Ovary (tissue), 9 donors: Measurements from ENCODE around the gene SORBS1. TPM values are rescaled to one million over a fixed set of nuclear protein-coding genes. Genes with fewer than 3 reads are reported as not detected.
"Not testable (repeated sequence)": the region's sequence is repeated elsewhere in the genome, so short reads cannot be mapped to it uniquely, and the experiment has no call there.

Experiments
- DNase-seq, 5 donors: peaks; one replicate each; pipeline ENCODE4 v3.0.0-alpha.2; 2019 to 2020
- H3K27ac ChIP-seq, 2 donors: fragments of 200-600 bp; one replicate each; pipeline versions ENCODE4 v1.5.1 to v1.8.0; 2019 to 2022
- H3K27me3 ChIP-seq: fragments of 200-600 bp; one replicate; pipeline ENCODE4 v1.8.0; 2022
- H3K36me3 ChIP-seq: fragments of 200-600 bp; sonication (generic); one replicate; pipeline ENCODE4 v1.5.1; 2019
- H3K4me1 ChIP-seq: one replicate; pipeline ENCODE4 v1.8.1; 2013; ENCODE audit warnings: mild to moderate bottlenecking, moderate library complexity; ENCODE audit not compliant: insufficient read depth
- H3K4me3 ChIP-seq: fragments of 200-600 bp; sonication (generic); one replicate; pipeline ENCODE4 v1.5.1; 2017
- H3K9me3 ChIP-seq, 2 donors: fragments of 200-600 bp in 1 of 2; sonication (generic) in 1 of 2; one replicate each; pipeline versions ENCODE4 v1.5.1 to v1.8.1; 2013 to 2019; ENCODE audit warnings: mild to moderate bottlenecking in 1 of 2, moderate library complexity in 1 of 2
- CTCF ChIP-seq, 3 donors: fragments of 450-650 bp in 2 of 3; fragments of 200-600 bp in 1 of 3; IDR thresholded peaks; one replicate each; pipeline versions ENCODE4 v1.5.1 to v1.8.0; 2016 to 2022; ENCODE audit warnings: antibody characterized with exemption in 3 of 3, mild to moderate bottlenecking in 1 of 3
- EP300 ChIP-seq: sonication (generic); formaldehyde crosslinking; IDR thresholded peaks from one replicate; pipeline ENCODE4 v1.6.1; 2017; ENCODE audit warnings: antibody characterized with exemption
- POLR2A ChIP-seq: fragments of 450-650 bp; IDR thresholded peaks from one replicate; pipeline ENCODE4 v1.6.1; 2017; ENCODE audit warnings: antibody characterized with exemption, mild to moderate bottlenecking, moderate library complexity
- WGBS, 3 donors: extraction: QIAGEN DNeasy Blood & Tissue Kit in 1 of 3; methylation state at CpG; one replicate each; pipeline versions ENCODE4 v1.1.5 to v1.1.7; 2013 to 2017; 5-methylcytosine and 5-hydroxymethylcytosine counted together
- intact Hi-C, 4 donors: fragments of 100-400 bp; cut with DNase I; formaldehyde crosslinking; loops; one replicate each; pipeline versions ENCODE4 v1.11.0 to v1.15.1; 2022 to 2023
- polyA plus RNA-seq, 2 donors: library from polyadenylated mRNA; stranded (reverse); fragments of 200-250 nt in 1 of 2; fragments of 350-450 nt in 1 of 2; fragmentation: Illumina TruSeq in 1 of 2; extraction: RNeasy Lipid Tissue Mini Kit (QIAGEN cat#74804) in 1 of 2; gene quantifications; one replicate each; pipeline ENCODE4 v1.2.3, GENCODE V29; 2013 to 2014
- total RNA-seq, 7 donors: library from RNA; depleted of rRNA in 2 of 7; stranded (reverse); fragments of >200 nt in 2 of 7; fragmentation: NEBNext Ultra II Directional in 3 of 7; extraction: Animal tissue kit (Norgen Biotek cat#: 25700) in 3 of 7; gene quantifications; one replicate each; pipeline versions ENCODE4 v1.1.0 to v1.2.4, GENCODE V29; 2016 to 2023
- donor health status: DM: no; HTN: no; CAD: no; lungs with moderate emphysema.
- donor health status: DM: no; HTN: no; CAD: no.
- donor health status: Bipolar disorder and iron deficiency.
- donor health status: DM: yes; HTN: yes; CAD: no.
- donor health status: DM: no; HTN: no; CAD: no.
- donor health status: DM: yes; HTN: yes; CAD: no.

SORBS1 gene
- total and polyA plus RNA-seq, 9 donors = 10.7 to 156 (median 20.0) TPM

- Histone ChIP-seq H3K9me3 (no peaks in the 10 kb centered on the region), H3K4me1 (peaks cover 3% of the 10 kb centered on the region), H3K27ac (no peak overlapping the region), H3K4me3 (no peak overlapping the region), H3K36me3 (no peaks in the 10 kb centered on the region), H3K27me3 (no peaks in the 10 kb centered on the region)
- intact Hi-C loops = no loop called here
- no peak for DNase-seq
- TF ChIP-seq CTCF (IDR thresholded peaks at IDR 0.05) = no peak
- TF ChIP-seq POLR2A = no peak
- TF ChIP-seq EP300 = no peak
- WGBS, 3 donors = 93 to 96% (median 95%) methylated on average over 13 of the region's 13 CpGs
These were observed 88.7 kb downstream of the SORBS1 start for GRCh38 chr10:95472304-95473088.

- DNase-seq = no peak
- H3K4me1 ChIP-seq = peaks cover 3% of the 10 kb centered on the region
- no peaks in the 10 kb centered on the region for H3K9me3 ChIP-seq
- 83 to 91% (median 89%) methylated on average over 5 of the region's 5 CpGs for WGBS, 3 donors
- intact Hi-C loops = no loop called here
- no peak overlapping the region for H3K4me3 ChIP-seq
- H3K36me3 ChIP-seq = no peaks in the 10 kb centered on the region
- H3K27me3 ChIP-seq = no peaks in the 10 kb centered on the region
- no peak for TF ChIP-seq CTCF (IDR thresholded peaks at IDR 0.05)
- H3K27ac ChIP-seq = no peak overlapping the region
These were observed 91.5 kb downstream of the SORBS1 start for GRCh38 chr10:95469676-95470075.

- 41 to 81% (median 69%) methylated on average over 3 of the region's 3 CpGs for WGBS, 3 donors
- H3K4me1 ChIP-seq = peaks cover 2% of the 10 kb centered on the region
- intact Hi-C loops = no loop called here
These were observed 91.9 kb downstream of the SORBS1 start for GRCh38 chr10:95469251-95469650.

GRCh38 chr10:95467642-95468041 lies 93.5 kb downstream of the SORBS1 start:
- H3K27ac ChIP-seq, H3K27me3 ChIP-seq, H3K36me3 ChIP-seq, DNase-seq, H3K9me3 ChIP-seq, H3K4me1 ChIP-seq, intact Hi-C loops, H3K4me3 ChIP-seq: not testable (repeated sequence)
- WGBS, 3 donors = 95 to 97% (median 96%) methylated on average over 5 of the region's 5 CpGs

More at GRCh38 chr10:95469251-95469650, 91.9 kb downstream of the SORBS1 start:
- Histone ChIP-seq H3K4me3 (no peak overlapping the region), H3K27me3 (no peaks in the 10 kb centered on the region), H3K27ac (no peak overlapping the region), H3K36me3 (no peaks in the 10 kb centered on the region), H3K9me3 (no peaks in the 10 kb centered on the region)
- no peak for DNase-seq
- no peak for TF ChIP-seq POLR2A
- no peak for TF ChIP-seq CTCF (IDR thresholded peaks at IDR 0.05)
- peak; percentile 9 for TF ChIP-seq EP300

GRCh38 chr10:95467162-95467599 lies 94.0 kb downstream of the SORBS1 start:
- Histone ChIP-seq H3K4me1 (no peaks in the 10 kb centered on the region), H3K27me3 (no peaks in the 10 kb centered on the region), H3K27ac (no peak overlapping the region), H3K36me3 (no peaks in the 10 kb centered on the region), H3K9me3 (no peaks in the 10 kb centered on the region), H3K4me3 (no peak overlapping the region)
- WGBS, 3 donors = 29 to 36% (median 34%) methylated on average over 5 of the region's 5 CpGs
- peak in 4 of 5 donors; percentile 25 to 54 (median 50) for DNase-seq
- no peak for TF ChIP-seq POLR2A
- TF ChIP-seq CTCF (IDR thresholded peaks at IDR 0.05) = no peak
- intact Hi-C loops = no loop called here
